ENCODE data around the gene STMP1.

The STMP1 gene

DNA sequence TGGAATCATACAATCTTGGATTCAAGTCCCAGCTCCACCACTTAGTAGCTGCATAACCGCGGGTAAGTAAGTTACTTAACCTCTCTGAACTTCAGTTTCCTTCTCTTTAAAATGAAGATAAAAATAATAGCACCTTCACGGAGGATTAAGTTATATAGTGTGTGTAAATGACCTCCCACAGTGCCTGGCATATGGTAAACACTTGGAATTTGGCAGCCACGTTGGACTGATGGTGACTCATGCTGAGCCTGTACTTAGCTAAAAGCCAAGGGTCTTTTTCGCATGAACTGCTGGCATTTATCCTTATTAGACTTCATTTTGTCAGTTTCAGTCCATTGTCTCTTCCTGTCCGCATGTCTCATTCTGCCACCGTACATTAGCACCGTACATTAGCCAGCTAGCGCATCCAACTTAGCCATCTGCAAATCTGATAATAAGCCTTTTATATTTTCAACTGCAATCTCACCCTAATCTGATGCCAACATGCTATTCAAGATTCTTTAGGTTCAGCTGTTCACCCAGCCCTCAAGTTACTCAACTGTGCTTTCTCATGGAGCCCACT is 54.4 kb downstream of the STMP1 start:
- no peaks in the 10 kb centered on the region for H3K36me3 ChIP-seq (ENCODE audit: control insufficient read depth, low read length)
- no peak overlapping the region for H3K4me2 ChIP-seq (ENCODE audit: low read length)
- H4K20me1 ChIP-seq (ENCODE audit: control insufficient read depth, insufficient read depth, low read depth, low read length), result no peaks in the 10 kb centered on the region
- no peaks in the 10 kb centered on the region for H3K4me1 ChIP-seq (ENCODE audit: control insufficient read depth, low read length)
- H3K27ac ChIP-seq (ENCODE audit: low read depth, low read length), result no peak overlapping the region
- H3K9me3 ChIP-seq (ENCODE audit: control insufficient read depth, insufficient read depth, low read length), result no peaks in the 10 kb centered on the region
- 0 out of 2 replicates have a peak, but pooled peaks cover 5% of the 10 kb centered on the region for H3K27me3 ChIP-seq (ENCODE audit: control insufficient read depth, low read length)
- no peaks in the 10 kb centered on the region for H3K79me2 ChIP-seq (ENCODE audit: control insufficient read depth, low read length)
- TF ChIP-seq, protein P1, sequence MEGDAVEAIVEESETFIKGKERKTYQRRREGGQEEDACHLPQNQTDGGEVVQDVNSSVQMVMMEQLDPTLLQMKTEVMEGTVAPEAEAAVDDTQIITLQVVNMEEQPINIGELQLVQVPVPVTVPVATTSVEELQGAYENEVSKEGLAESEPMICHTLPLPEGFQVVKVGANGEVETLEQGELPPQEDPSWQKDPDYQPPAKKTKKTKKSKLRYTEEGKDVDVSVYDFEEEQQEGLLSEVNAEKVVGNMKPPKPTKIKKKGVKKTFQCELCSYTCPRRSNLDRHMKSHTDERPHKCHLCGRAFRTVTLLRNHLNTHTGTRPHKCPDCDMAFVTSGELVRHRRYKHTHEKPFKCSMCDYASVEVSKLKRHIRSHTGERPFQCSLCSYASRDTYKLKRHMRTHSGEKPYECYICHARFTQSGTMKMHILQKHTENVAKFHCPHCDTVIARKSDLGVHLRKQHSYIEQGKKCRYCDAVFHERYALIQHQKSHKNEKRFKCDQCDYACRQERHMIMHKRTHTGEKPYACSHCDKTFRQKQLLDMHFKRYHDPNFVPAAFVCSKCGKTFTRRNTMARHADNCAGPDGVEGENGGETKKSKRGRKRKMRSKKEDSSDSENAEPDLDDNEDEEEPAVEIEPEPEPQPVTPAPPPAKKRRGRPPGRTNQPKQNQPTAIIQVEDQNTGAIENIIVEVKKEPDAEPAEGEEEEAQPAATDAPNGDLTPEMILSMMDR (IDR thresholded peaks at IDR 0.05; ENCODE audit: low read depth, low read length, poor library complexity, severe bottlenecking), result no peak
- TF ChIP-seq EZH2phosphoT487 (IDR thresholded peaks at IDR 0.05; ENCODE audit: borderline replicate concordance, low read length), result no peak
- H3K9me2 ChIP-seq (replicated peaks; ENCODE audit: control insufficient read depth, low read length), result no peaks in the 10 kb centered on the region
- H3K4me3 ChIP-seq (ENCODE audit: low read length), result no peak overlapping the region
- H3F3A ChIP-seq (ENCODE audit: control insufficient read depth, insufficient read depth), result no peaks in the 10 kb centered on the region

DNA sequence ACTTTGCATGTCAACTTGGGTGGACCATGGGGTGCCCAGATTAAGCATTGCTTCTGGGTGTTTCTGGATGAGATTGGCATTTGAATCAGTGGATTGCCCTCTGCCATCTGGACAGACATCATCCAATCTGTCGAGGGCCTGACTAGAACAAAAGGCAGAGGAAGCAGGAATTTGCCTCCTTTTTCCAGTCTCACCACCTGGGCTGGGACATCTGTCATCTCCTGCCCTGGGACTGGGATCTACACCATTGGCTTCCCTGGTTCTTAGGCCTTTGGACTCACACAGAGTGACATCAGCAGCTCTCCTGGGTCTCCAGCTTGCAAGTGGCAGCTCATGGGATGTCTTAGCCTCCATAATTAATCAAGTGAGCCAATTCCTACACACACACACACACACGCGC is 55.4 kb downstream of the STMP1 start:
- TF ChIP-seq, protein P1 (IDR thresholded peaks at IDR 0.05; ENCODE audit: low read depth, low read length, poor library complexity, severe bottlenecking), result no peak
- no peak for TF ChIP-seq EZH2phosphoT487 (IDR thresholded peaks at IDR 0.05; ENCODE audit: borderline replicate concordance, low read length)
- no peaks in the 10 kb centered on the region for H3K79me2 ChIP-seq (ENCODE audit: control insufficient read depth, low read length)
- H3K4me3 ChIP-seq (ENCODE audit: low read length), result no peak overlapping the region
- no peaks in the 10 kb centered on the region for H3K9me2 ChIP-seq (replicated peaks; ENCODE audit: control insufficient read depth, low read length)
- H3K27me3 ChIP-seq (ENCODE audit: control insufficient read depth, low read length), result 0 out of 2 replicates have a peak, but pooled peaks cover 5% of the 10 kb centered on the region
- H3K4me1 ChIP-seq (ENCODE audit: control insufficient read depth, low read length), result no peaks in the 10 kb centered on the region
- H3K36me3 ChIP-seq (ENCODE audit: control insufficient read depth, low read length), result no peaks in the 10 kb centered on the region
- H3K4me2 ChIP-seq (ENCODE audit: low read length), result no peak overlapping the region
- H3F3A ChIP-seq (ENCODE audit: control insufficient read depth, insufficient read depth), result no peaks in the 10 kb centered on the region
- no peaks in the 10 kb centered on the region for H3K9me3 ChIP-seq (ENCODE audit: control insufficient read depth, insufficient read depth, low read length)
- no peak overlapping the region for H3K27ac ChIP-seq (ENCODE audit: low read depth, low read length)
- H4K20me1 ChIP-seq (ENCODE audit: control insufficient read depth, insufficient read depth, low read depth, low read length), result no peaks in the 10 kb centered on the region

GRCh38 chr7:135718219-135718618 is 55.9 kb downstream of the STMP1 start:
- H4K20me1 ChIP-seq (ENCODE audit: control insufficient read depth, insufficient read depth, low read depth, low read length), result no peaks in the 10 kb centered on the region
- 0 out of 2 replicates have a peak, but pooled peaks cover 5% of the 10 kb centered on the region for H3K27me3 ChIP-seq (ENCODE audit: control insufficient read depth, low read length)
- no peak overlapping the region for H3K4me2 ChIP-seq (ENCODE audit: low read length)
- H3K79me2 ChIP-seq (ENCODE audit: control insufficient read depth, low read length), result no peaks in the 10 kb centered on the region
- no peaks in the 10 kb centered on the region for H3K9me3 ChIP-seq (ENCODE audit: control insufficient read depth, insufficient read depth, low read length)
- no peak overlapping the region for H3K27ac ChIP-seq (ENCODE audit: low read depth, low read length)
- no peaks in the 10 kb centered on the region for H3K36me3 ChIP-seq (ENCODE audit: control insufficient read depth, low read length)
- H3K9me2 ChIP-seq (replicated peaks; ENCODE audit: control insufficient read depth, low read length), result no peaks in the 10 kb centered on the region
- no peaks in the 10 kb centered on the region for H3K4me1 ChIP-seq (ENCODE audit: control insufficient read depth, low read length)
- no peaks in the 10 kb centered on the region for H3F3A ChIP-seq (ENCODE audit: control insufficient read depth, insufficient read depth)
- TF ChIP-seq, protein P1 (IDR thresholded peaks at IDR 0.05; ENCODE audit: low read depth, low read length, poor library complexity, severe bottlenecking), result no peak
- TF ChIP-seq EZH2phosphoT487 (IDR thresholded peaks at IDR 0.05; ENCODE audit: borderline replicate concordance, low read length), result no peak
- no peak overlapping the region for H3K4me3 ChIP-seq (ENCODE audit: low read length)

All from DOHH2 (cell line).